Mammary epithelial cell (primary cell): Measurements from ENCODE around the gene LAMP5.

Source experiments
- EZH2 ChIP-seq: IDR thresholded peaks from 2 replicates; pipeline ENCODE4 v1.6.1; 2012; ENCODE audit warnings: low read length, inconsistent platforms, borderline replicate concordance
- TF ChIP-seq, protein P1 (sequence below), 2 donors: IDR thresholded peaks in 1 of 2; conservative IDR thresholded peaks in 1 of 2; 2 replicates each; pipeline ENCODE4 v1.5.1; 2011 to 2012; ENCODE audit warnings: inconsistent platforms in 2 of 2, low read length in 2 of 2, mild to moderate bottlenecking in 2 of 2, control low read depth in 1 of 2, low read depth in 1 of 2; ENCODE audit not compliant: insufficient read depth in 1 of 2; ENCODE audit errors: extremely low read depth in 1 of 2

GRCh38 chr20:9532069-9532838, 17.9 kb downstream of the LAMP5 start:
- TF ChIP-seq, protein P1, sequence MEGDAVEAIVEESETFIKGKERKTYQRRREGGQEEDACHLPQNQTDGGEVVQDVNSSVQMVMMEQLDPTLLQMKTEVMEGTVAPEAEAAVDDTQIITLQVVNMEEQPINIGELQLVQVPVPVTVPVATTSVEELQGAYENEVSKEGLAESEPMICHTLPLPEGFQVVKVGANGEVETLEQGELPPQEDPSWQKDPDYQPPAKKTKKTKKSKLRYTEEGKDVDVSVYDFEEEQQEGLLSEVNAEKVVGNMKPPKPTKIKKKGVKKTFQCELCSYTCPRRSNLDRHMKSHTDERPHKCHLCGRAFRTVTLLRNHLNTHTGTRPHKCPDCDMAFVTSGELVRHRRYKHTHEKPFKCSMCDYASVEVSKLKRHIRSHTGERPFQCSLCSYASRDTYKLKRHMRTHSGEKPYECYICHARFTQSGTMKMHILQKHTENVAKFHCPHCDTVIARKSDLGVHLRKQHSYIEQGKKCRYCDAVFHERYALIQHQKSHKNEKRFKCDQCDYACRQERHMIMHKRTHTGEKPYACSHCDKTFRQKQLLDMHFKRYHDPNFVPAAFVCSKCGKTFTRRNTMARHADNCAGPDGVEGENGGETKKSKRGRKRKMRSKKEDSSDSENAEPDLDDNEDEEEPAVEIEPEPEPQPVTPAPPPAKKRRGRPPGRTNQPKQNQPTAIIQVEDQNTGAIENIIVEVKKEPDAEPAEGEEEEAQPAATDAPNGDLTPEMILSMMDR (conservative IDR thresholded peaks at IDR 0.05 in 1 of 2, IDR thresholded peaks at IDR 0.05 in 1 of 2; ENCODE audit: extremely low read depth in 1 of 2, insufficient read depth in 1 of 2, low read depth in 1 of 2, low read length in 2 of 2) = no peak
- no peak for TF ChIP-seq EZH2
